NCI-H1048 (cell line): ENCODE measurements around the gene C1orf122.
A peak's percentile ranks its signal among the peaks of the same experiment; 100 is the strongest.
"Not testable (repeated sequence)": the region's sequence is repeated elsewhere in the genome, so short reads cannot be mapped to it uniquely, and the experiment has no call there.

Experiments
- DNase-seq: peaks from one replicate; lab custom pipeline; 2025; lab: John Stamatoyannopoulos, UW

Gene C1orf122

GRCh38 chr1:37807555-37808368 is at the start of gene C1orf122, which contains the start of gene YRDC:
TSS of gene C1orf122 (plus strand) at chr1:37807790. CDS start at chr1:37808405, 615 bp downstream.
TSS of gene YRDC (minus strand) at chr1:37808208. CDS start at chr1:37808180, 28 bp downstream.
- DNase-seq: peak; percentile 82

GRCh38 chr1:37759451-37759850 is 48.1 kb upstream of the C1orf122 start:
- no peak for DNase-seq

GRCh38 chr1:37761416-37762095 is 46.0 kb upstream of the C1orf122 start:
- no peak for DNase-seq

GRCh38 chr1:37762516-37762915 is 45.1 kb upstream of the C1orf122 start:
- no peak for DNase-seq

- no peak for DNase-seq
Measured at GRCh38 chr1:37763791-37764413, 43.7 kb upstream of the C1orf122 start.

- DNase-seq: peak; percentile 2
Measured at GRCh38 chr1:37764414-37764825, 43.2 kb upstream of the C1orf122 start.

GRCh38 chr1:37764888-37765441 is 42.6 kb upstream of the C1orf122 start, which contains the start of gene EPHA10:
TSS of gene EPHA10 (minus strand) at chr1:37765120. CDS start at chr1:37765066, 54 bp downstream.
- DNase-seq: no peak

GRCh38 chr1:37765916-37766664 is 41.5 kb upstream of the C1orf122 start:
- DNase-seq: no peak

- DNase-seq: no peak
Measured at GRCh38 chr1:37767488-37767887, 40.1 kb upstream of the C1orf122 start.

GRCh38 chr1:37771440-37771839 is 36.1 kb upstream of the C1orf122 start:
- not testable (repeated sequence) for DNase-seq

- DNase-seq: no peak
Measured at GRCh38 chr1:37776946-37777516, 30.6 kb upstream of the C1orf122 start.

GRCh38 chr1:37778654-37779053 is 28.9 kb upstream of the C1orf122 start:
- DNase-seq: no peak

- DNase-seq: no peak
Measured at GRCh38 chr1:37782491-37782890, 25.1 kb upstream of the C1orf122 start.

GRCh38 chr1:37792943-37793686 is 14.5 kb upstream of the C1orf122 start:
- DNase-seq: no peak

GRCh38 chr1:37793773-37794371 is 13.7 kb upstream of the C1orf122 start, which contains the start of gene MANEAL:
TSS of gene MANEAL (plus strand) at chr1:37793847. CDS start at chr1:37794183, 336 bp downstream.
- DNase-seq: peak; percentile 17

GRCh38 chr1:37794372-37795339 is 12.9 kb upstream of the C1orf122 start:
- DNase-seq: no peak

GRCh38 chr1:37795340-37796125 is 12.1 kb upstream of the C1orf122 start:
- DNase-seq: no peak
